Loucy (cell line): ENCODE measurements around the gene FADS1.

Experiments used
- H2AFZ ChIP-seq: fragments of 200-600 bp; sonication (generic); 2 replicates; pipeline ENCODE4 v1.6.0; 2016; ENCODE audit warnings: antibody characterized with exemption, mild to moderate bottlenecking, low read length, moderate library complexity
- H3F3A ChIP-seq: fragments of 200-600 bp; 2 replicates; pipeline ENCODE4 v1.6.0; 2016; ENCODE audit warnings: antibody characterized with exemption, low read depth, mild to moderate bottlenecking
- H3K27me3 ChIP-seq: fragments of 200-600 bp; sonication (generic); 2 replicates; pipeline ENCODE4 v1.6.1; 2014; ENCODE audit warnings: low read length, mild to moderate bottlenecking; ENCODE audit not compliant: insufficient read depth, poor library complexity, severe bottlenecking
- H3K36me3 ChIP-seq: fragments of 200-600 bp; sonication (generic); 2 replicates; pipeline ENCODE4 v1.6.1; 2016; ENCODE audit warnings: low read length; ENCODE audit not compliant: insufficient read depth
- H3K4me1 ChIP-seq: fragments of 200-600 bp; sonication (generic); 2 replicates; pipeline ENCODE4 v1.5.1; 2014; ENCODE audit warnings: low read length, mild to moderate bottlenecking; ENCODE audit not compliant: insufficient read depth, poor library complexity, severe bottlenecking
- H3K4me2 ChIP-seq: fragments of 200-600 bp; sonication (generic); 2 replicates; pipeline ENCODE4 v1.6.0; 2014; ENCODE audit warnings: antibody characterized with exemption, low read length, low read depth, mild to moderate bottlenecking; ENCODE audit not compliant: poor library complexity, severe bottlenecking
- H3K4me3 ChIP-seq: fragments of 200-600 bp; sonication (generic); 2 replicates; pipeline ENCODE4 v1.5.1; 2014; ENCODE audit warnings: low read length, mild to moderate bottlenecking, mixed read lengths; ENCODE audit not compliant: poor library complexity, severe bottlenecking
- H3K79me2 ChIP-seq: fragments of 200-600 bp; sonication (generic); 2 replicates; pipeline ENCODE4 v1.6.1; 2014; ENCODE audit warnings: low read length; ENCODE audit not compliant: insufficient read depth
- H3K9ac ChIP-seq: fragments of 200-600 bp; sonication (generic); 2 replicates; pipeline ENCODE4 v1.6.0; 2014; ENCODE audit warnings: mild to moderate bottlenecking, low read depth, low read length, moderate library complexity; ENCODE audit not compliant: poor library complexity, severe bottlenecking
- H3K9me2 ChIP-seq: fragments of 200-600 bp; sonication (generic); replicated peaks from 2 replicates; pipeline ENCODE4 v1.6.1; 2016; ENCODE audit warnings: low read depth, low read length, mixed read lengths
- H3K9me3 ChIP-seq: fragments of 200-600 bp; sonication (generic); 2 replicates; pipeline ENCODE4 v1.6.1; 2014; ENCODE audit warnings: mild to moderate bottlenecking, antibody characterized with exemption, low read length, low read depth; ENCODE audit not compliant: insufficient read depth
- H4K20me1 ChIP-seq: fragments of 200-600 bp; sonication (generic); 2 replicates; pipeline ENCODE4 v1.6.0; 2014; ENCODE audit warnings: antibody characterized with exemption, low read length, mild to moderate bottlenecking; ENCODE audit not compliant: insufficient read depth, poor library complexity, severe bottlenecking
- CTCF ChIP-seq: fragments of 200-600 bp; sonication (generic); conservative IDR thresholded peaks from 2 replicates; pipeline ENCODE4 v1.5.1; 2014; ENCODE audit warnings: mild to moderate bottlenecking, antibody characterized with exemption, low read length
- EZH2phosphoT487 ChIP-seq: fragments of 200-600 bp; IDR thresholded peaks from 2 replicates; pipeline ENCODE4 v1.6.1; 2018; ENCODE audit warnings: antibody characterized with exemption, mild to moderate bottlenecking, moderate library complexity, borderline replicate concordance

The FADS1 gene

GRCh38 chr11:61792310-61793082, 24.3 kb downstream of the FADS1 start, which contains the start of the genes FEN1 and TMEM258:
Gene FEN1, plus strand, starts transcription at chr11:61792911. Its CDS starts 2,451 bp downstream, at chr11:61795362.
Gene TMEM258, minus strand, starts transcription at chr11:61792599. Its CDS starts 41 bp downstream, at chr11:61792558.
- Histone ChIP-seq H4K20me1 (peaks cover 40% of the 10 kb centered on the region), H3K4me2 (peak within 1 kb of the TSS; percentile 90), H3K4me1 (peaks cover 28% of the 10 kb centered on the region), H3K79me2 (peaks cover 88% of the 10 kb centered on the region), H3K9me2 (no peaks in the 10 kb centered on the region), H3K27me3 (peaks cover 5% of the 10 kb centered on the region), H3K36me3 (peaks cover 19% of the 10 kb centered on the region; the same call in 1 of the 2 replicates), H3K4me3 (peak within 1 kb of the TSS; percentile 85), H3K9me3 (no peaks in the 10 kb centered on the region), H3K9ac (peak within 1 kb of the TSS; percentile 93), H3F3A (peaks cover 4% of the 10 kb centered on the region; the same call in 1 of the 2 replicates), H2AFZ (peak within 1 kb of the TSS; percentile 90)
- no peak for TF ChIP-seq EZH2phosphoT487
- no peak for TF ChIP-seq CTCF

- Histone ChIP-seq H3K36me3 (peaks cover 22% of the 10 kb centered on the region; the same call in 1 of the 2 replicates), H3K9me2 (no peaks in the 10 kb centered on the region), H4K20me1 (peaks cover 39% of the 10 kb centered on the region), H3K4me1 (peaks cover 26% of the 10 kb centered on the region), H3K4me2 (peak overlapping the region; percentile 90), H3K9ac (peak overlapping the region; percentile 93), H3K4me3 (peak overlapping the region; percentile 85), H3K9me3 (no peaks in the 10 kb centered on the region), H3F3A (peaks cover 1% of the 10 kb centered on the region; the same call in 1 of the 2 replicates), H3K79me2 (peaks cover 82% of the 10 kb centered on the region), H3K27me3 (peaks cover 5% of the 10 kb centered on the region), H2AFZ (peak overlapping the region; percentile 90)
- no peak for TF ChIP-seq CTCF
- TF ChIP-seq EZH2phosphoT487, result no peak
Observed at GRCh38 chr11:61791737-61792309, 25.0 kb downstream of the FADS1 start.

GRCh38 chr11:61787928-61788491, 28.8 kb downstream of the FADS1 start:
- no peaks in the 10 kb centered on the region for H3K27me3 ChIP-seq
- H3K9ac ChIP-seq, result no peak overlapping the region
- H3K9me3 ChIP-seq, result no peaks in the 10 kb centered on the region
- H3K4me2 ChIP-seq, result peak overlapping the region; percentile 44
- H4K20me1 ChIP-seq, result peaks cover 14% of the 10 kb centered on the region
- H3K4me1 ChIP-seq, result peaks cover 6% of the 10 kb centered on the region
- H3F3A ChIP-seq, result no peaks in the 10 kb centered on the region
- no peak overlapping the region for H2AFZ ChIP-seq
- peaks cover 44% of the 10 kb centered on the region for H3K79me2 ChIP-seq
- peaks cover 13% of the 10 kb centered on the region; the same call in 1 of the 2 replicates for H3K36me3 ChIP-seq
- no peak overlapping the region for H3K4me3 ChIP-seq
- TF ChIP-seq EZH2phosphoT487, result no peak
- TF ChIP-seq CTCF, result peak; percentile 83
- no peaks in the 10 kb centered on the region for H3K9me2 ChIP-seq
